ENCODE data around the gene STK40. TPM values are rescaled to one million over a fixed set of nuclear protein-coding genes. Genes with fewer than 3 reads are reported as not detected.

Gene STK40
- total RNA-seq, 2 donors from 2014 or later = 60.3 to 61.5 TPM

DNA sequence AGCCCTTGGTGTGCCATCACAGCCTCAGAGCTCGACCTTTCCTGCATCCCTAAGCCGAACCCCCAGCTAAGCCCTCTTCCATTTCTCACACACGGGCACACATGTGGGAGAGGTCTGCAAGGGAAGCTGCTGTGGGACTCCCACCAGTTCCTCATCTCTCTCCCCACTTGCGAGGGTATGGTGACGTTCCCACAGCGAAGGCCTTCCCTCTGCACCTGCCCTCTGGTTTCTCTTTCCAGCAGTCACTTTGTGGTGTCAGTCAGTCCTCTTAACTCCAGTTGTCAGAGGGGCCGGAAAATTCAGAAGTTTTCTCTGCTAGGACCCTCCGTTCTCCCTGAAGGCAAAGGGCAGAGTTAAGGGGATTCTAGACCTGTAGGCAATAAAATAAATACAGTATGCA, 5.5 kb upstream of the STK40 start:
- peaks cover 10 to 41% of the 10 kb centered on the region in 2 donors for H3K4me1 ChIP-seq (ENCODE audit: control insufficient read depth in 1 of 2, low read depth in 2 of 2)
- no peak for ATAC-seq (ENCODE audit: insufficient number of reproducible peaks, low FRiP score, low read depth)
- no peak for DNase-seq (ENCODE audit: low spot score)
- H3K4me3 ChIP-seq = no peak overlapping the region
- peaks cover 28% of the 10 kb centered on the region for H3K36me3 ChIP-seq
- TF ChIP-seq, protein P1, sequence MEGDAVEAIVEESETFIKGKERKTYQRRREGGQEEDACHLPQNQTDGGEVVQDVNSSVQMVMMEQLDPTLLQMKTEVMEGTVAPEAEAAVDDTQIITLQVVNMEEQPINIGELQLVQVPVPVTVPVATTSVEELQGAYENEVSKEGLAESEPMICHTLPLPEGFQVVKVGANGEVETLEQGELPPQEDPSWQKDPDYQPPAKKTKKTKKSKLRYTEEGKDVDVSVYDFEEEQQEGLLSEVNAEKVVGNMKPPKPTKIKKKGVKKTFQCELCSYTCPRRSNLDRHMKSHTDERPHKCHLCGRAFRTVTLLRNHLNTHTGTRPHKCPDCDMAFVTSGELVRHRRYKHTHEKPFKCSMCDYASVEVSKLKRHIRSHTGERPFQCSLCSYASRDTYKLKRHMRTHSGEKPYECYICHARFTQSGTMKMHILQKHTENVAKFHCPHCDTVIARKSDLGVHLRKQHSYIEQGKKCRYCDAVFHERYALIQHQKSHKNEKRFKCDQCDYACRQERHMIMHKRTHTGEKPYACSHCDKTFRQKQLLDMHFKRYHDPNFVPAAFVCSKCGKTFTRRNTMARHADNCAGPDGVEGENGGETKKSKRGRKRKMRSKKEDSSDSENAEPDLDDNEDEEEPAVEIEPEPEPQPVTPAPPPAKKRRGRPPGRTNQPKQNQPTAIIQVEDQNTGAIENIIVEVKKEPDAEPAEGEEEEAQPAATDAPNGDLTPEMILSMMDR (IDR thresholded peaks at IDR 0.05) = no peak
- peak overlapping the region in 1 of 2 donors; percentile 38 for H3K27ac ChIP-seq
- no peaks in the 10 kb centered on the region for H3K9me3 ChIP-seq
- no peaks in the 10 kb centered on the region for H3K27me3 ChIP-seq (replicated peaks; ENCODE audit: insufficient read depth)

DNA sequence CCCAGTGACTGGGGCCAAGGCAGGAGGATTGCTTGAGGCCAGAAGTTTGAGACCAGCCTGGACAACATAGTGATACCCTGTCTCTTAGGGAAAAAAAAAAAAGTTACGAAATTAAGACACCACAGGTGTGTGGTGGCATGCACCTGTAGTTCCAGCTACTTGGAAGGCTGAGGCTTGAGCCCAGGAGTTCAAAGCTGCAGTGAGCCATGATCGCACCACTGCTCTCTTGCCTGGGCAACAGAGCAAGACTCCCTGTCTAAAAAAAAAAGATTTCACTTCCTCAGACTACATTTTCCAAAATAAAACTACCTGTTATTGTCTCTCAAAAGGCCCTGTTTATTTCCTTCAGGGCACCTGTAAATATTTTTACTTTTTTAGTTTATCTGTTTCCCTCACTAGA, 4.7 kb upstream of the STK40 start:
- Histone ChIP-seq H3K4me1 (ENCODE audit: control insufficient read depth in 1 of 2, low read depth in 2 of 2) (peaks cover 9 to 33% of the 10 kb centered on the region in 2 donors), H3K36me3 (peaks cover 28% of the 10 kb centered on the region), H3K27me3 (replicated peaks; ENCODE audit: insufficient read depth) (no peaks in the 10 kb centered on the region), H3K4me3 (no peak overlapping the region), H3K9me3 (no peaks in the 10 kb centered on the region), H3K27ac (peak overlapping the region; percentile 36 to 38)
- TF ChIP-seq, protein P1 (IDR thresholded peaks at IDR 0.05) = no peak
- ATAC-seq (ENCODE audit: insufficient number of reproducible peaks, low FRiP score, low read depth) = no peak
- no peak for DNase-seq (ENCODE audit: low spot score)

DNA sequence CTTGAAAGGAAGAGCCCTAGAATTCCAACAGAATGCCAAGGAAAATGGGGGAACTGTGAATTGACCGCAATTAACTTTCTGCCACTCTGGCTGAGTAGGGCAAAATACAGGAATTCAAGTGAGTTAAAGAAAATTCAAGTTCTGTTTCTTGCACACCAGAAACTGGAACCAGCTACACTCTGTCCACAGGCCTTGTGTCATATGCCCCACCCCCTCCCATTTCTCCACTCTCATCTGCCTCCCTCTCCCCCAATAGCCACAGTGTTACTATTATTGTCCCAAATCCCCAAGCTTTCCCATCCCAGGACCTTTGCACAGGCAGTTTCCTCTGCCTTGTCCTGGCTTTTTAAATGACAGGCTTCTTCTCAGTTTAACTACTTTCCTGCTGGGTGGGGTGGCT, 4.3 kb upstream of the STK40 start:
- H3K4me3 ChIP-seq = no peak overlapping the region
- H3K27ac ChIP-seq = peak overlapping the region; percentile 6 to 36
- peaks cover 28% of the 10 kb centered on the region for H3K36me3 ChIP-seq
- no peak for ATAC-seq (ENCODE audit: insufficient number of reproducible peaks, low FRiP score, low read depth)
- no peak for DNase-seq (ENCODE audit: low spot score)
- TF ChIP-seq, protein P1 (IDR thresholded peaks at IDR 0.05) = no peak
- peaks cover 9 to 33% of the 10 kb centered on the region in 2 donors for H3K4me1 ChIP-seq (ENCODE audit: control insufficient read depth in 1 of 2, low read depth in 2 of 2)
- H3K9me3 ChIP-seq = no peaks in the 10 kb centered on the region
- H3K27me3 ChIP-seq (replicated peaks; ENCODE audit: insufficient read depth) = no peaks in the 10 kb centered on the region

DNA sequence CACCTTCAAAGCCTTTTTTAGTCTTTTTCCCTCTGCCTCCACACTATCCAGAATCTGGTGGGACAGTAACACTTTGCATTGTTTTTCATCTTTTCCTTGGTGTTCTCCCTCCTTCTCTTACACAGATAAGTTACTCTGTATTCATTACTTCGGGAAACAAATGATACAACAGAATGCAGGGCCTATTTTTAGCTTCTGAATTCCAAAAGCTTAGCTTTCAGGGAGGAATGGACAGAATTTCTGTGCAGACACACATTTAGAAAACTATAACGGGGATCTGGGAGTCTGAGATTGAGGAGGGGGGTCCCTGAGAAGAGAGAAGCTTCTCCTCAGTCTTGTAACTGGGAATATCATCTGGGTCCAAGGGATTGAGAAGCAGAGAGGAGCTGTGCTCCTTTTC, 3.5 kb upstream of the STK40 start:
- Histone ChIP-seq H3K27me3 (replicated peaks; ENCODE audit: insufficient read depth) (no peaks in the 10 kb centered on the region), H3K4me1 (ENCODE audit: control insufficient read depth in 1 of 2, low read depth in 2 of 2) (peaks cover 9 to 41% of the 10 kb centered on the region in 2 donors), H3K4me3 (no peak overlapping the region), H3K36me3 (peaks cover 28% of the 10 kb centered on the region), H3K27ac (peak overlapping the region; percentile 86 to 96), H3K9me3 (no peaks in the 10 kb centered on the region)
- ATAC-seq (ENCODE audit: insufficient number of reproducible peaks, low FRiP score, low read depth) (no peak), DNase-seq (ENCODE audit: low spot score) (no peak)
- TF ChIP-seq, protein P1 (IDR thresholded peaks at IDR 0.05) = no peak

DNA sequence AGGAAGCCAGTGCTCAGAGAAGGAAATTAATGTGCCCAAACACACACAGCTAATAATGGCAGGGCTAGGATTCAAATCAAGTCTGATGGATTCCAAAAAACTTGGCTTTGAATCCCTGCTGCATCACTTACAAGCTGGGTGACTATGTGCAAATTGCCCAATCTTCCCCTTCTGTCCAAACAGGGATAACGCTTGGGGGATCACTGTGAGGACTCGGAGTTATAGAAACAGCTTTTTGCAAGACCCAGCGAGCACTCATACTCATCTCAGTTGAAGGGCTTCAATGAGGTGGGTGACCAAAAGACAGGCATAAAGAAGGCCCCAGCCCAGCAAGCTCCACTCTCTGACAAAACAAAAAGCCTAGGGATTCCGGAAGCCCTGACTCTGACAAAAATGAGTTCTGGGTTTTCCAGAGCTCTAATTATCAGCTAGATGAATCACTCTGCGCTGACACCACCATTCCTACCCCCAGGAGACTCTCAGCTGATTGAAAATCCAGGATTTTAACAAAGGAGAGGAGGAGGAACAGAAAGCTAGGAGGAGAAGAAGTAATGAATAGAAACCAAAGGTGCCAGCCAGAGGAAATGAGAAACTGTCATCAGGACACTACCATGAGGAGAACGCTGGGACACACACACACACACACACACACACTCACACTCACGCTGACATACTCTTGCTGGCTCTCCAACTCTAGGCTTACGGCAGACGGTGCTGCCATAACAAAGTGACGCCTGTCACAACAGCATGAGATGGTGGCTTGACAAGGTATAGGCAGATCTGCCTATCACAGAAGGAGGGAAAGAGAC, 1.6 kb upstream of the STK40 start:
- TF ChIP-seq, protein P1 (IDR thresholded peaks at IDR 0.05) = no peak
- peaks cover 11% of the 10 kb centered on the region for H3K36me3 ChIP-seq
- DNase-seq (ENCODE audit: low spot score) = no peak
- H3K9me3 ChIP-seq = no peaks in the 10 kb centered on the region
- H3K4me1 ChIP-seq (ENCODE audit: control insufficient read depth in 1 of 2, low read depth in 2 of 2) = peaks cover 20 to 60% of the 10 kb centered on the region in 2 donors
- no peak for ATAC-seq (ENCODE audit: insufficient number of reproducible peaks, low FRiP score, low read depth)
- H3K27ac ChIP-seq = peak overlapping the region; percentile 86 to 96
- H3K27me3 ChIP-seq (replicated peaks; ENCODE audit: insufficient read depth) = no peaks in the 10 kb centered on the region
- H3K4me3 ChIP-seq = peak overlapping the region; percentile 70

All from thoracic aorta (tissue), 2 donors.